HepG2 (cell line): ENCODE results near the gene TRIM31. TPM values are rescaled to one million over a fixed set of nuclear protein-coding genes. Genes with fewer than 3 reads are reported as not detected.

Experiments
- CBX2 ChIP-seq, 2 experiments: fragments of 200-600 bp in 1 of 2; sonication (generic); formaldehyde crosslinking in 1 of 2; IDR thresholded peaks; 2 replicates each; pipeline versions ENCODE4 v1.7.0 to v1.8.1; 2018 to 2022; ENCODE audit warnings: low read depth in 2 of 2, low read length in 1 of 2, mild to moderate bottlenecking in 1 of 2, missing genetic modification reagents in 1 of 2
- ERF ChIP-seq: IDR thresholded peaks from 2 replicates; pipeline ENCODE4 v1.6.1; 2018; ENCODE audit warnings: missing biosample characterization, missing genetic modification reagents
- ISL2 ChIP-seq: sonication (generic); formaldehyde crosslinking; IDR thresholded peaks from 2 replicates; pipeline ENCODE4 v1.5.0; 2020; ENCODE audit warnings: missing genetic modification reagents
- JARID2 ChIP-seq: sonication (generic); formaldehyde crosslinking; IDR thresholded peaks from 2 replicates; pipeline ENCODE4 v1.8.1; 2023; ENCODE audit warnings: missing genetic modification reagents, inconsistent platforms; ENCODE audit not compliant: insufficient replicate concordance
- KDM5A ChIP-seq: fragments of 200-600 bp; sonication (generic); IDR thresholded peaks from 2 replicates; pipeline ENCODE4 v1.7.0; 2018; ENCODE audit warnings: antibody characterized with exemption, mild to moderate bottlenecking, low read length, borderline replicate concordance
- KLF13 ChIP-seq: sonication (generic); formaldehyde crosslinking; IDR thresholded peaks from 2 replicates; pipeline ENCODE4 v1.4.0; 2020; ENCODE audit warnings: mild to moderate bottlenecking, missing genetic modification reagents
- KMT2B ChIP-seq: IDR thresholded peaks from 2 replicates; pipeline ENCODE4 v1.6.1; 2016; ENCODE audit warnings: missing genetic modification reagents, missing compliant biosample characterization
- MEIS2 ChIP-seq: sonication (generic); formaldehyde crosslinking; IDR thresholded peaks from 2 replicates; pipeline ENCODE4 v1.9.0; 2021; ENCODE audit warnings: mild to moderate bottlenecking, missing genetic modification reagents
- NRL ChIP-seq: sonication (generic); formaldehyde crosslinking; IDR thresholded peaks from 2 replicates; pipeline ENCODE4 v1.5.0; 2020; ENCODE audit warnings: missing genetic modification reagents, mild to moderate bottlenecking, moderate library complexity, borderline replicate concordance
- RNF2 ChIP-seq: fragments of 450-650 bp; conservative IDR thresholded peaks from 2 replicates; pipeline ENCODE4 v1.6.1; 2016; ENCODE audit warnings: low read depth
- SP1 ChIP-seq, 2 experiments: fragments of 450-650 bp in 1 of 2; sonication (generic) in 1 of 2; formaldehyde crosslinking in 1 of 2; IDR thresholded peaks; 2 replicates each; pipeline versions ENCODE4 v1.4.0 to v1.6.1; 2016 to 2020; ENCODE audit warnings: missing genetic modification reagents in 1 of 2
- TEAD2 ChIP-seq: sonication (generic); formaldehyde crosslinking; IDR thresholded peaks from 2 replicates; pipeline ENCODE4 v1.9.0; 2021; ENCODE audit warnings: missing genetic modification reagents
- ZBTB10 ChIP-seq: sonication (generic); formaldehyde crosslinking; IDR thresholded peaks from 2 replicates; pipeline ENCODE4 v1.4.0; 2020; ENCODE audit warnings: missing genetic modification reagents, borderline replicate concordance
- ZNF234 ChIP-seq: sonication (generic); formaldehyde crosslinking; conservative IDR thresholded peaks from 2 replicates; pipeline ENCODE4 v1.5.1; 2020; ENCODE audit warnings: mild to moderate bottlenecking, missing genetic modification reagents
- ZNF563 ChIP-seq: sonication (generic); formaldehyde crosslinking; IDR thresholded peaks from 2 replicates; pipeline ENCODE4 v1.8.0; 2022; ENCODE audit warnings: mild to moderate bottlenecking, moderate library complexity, missing genetic modification reagents
- ZNF577 ChIP-seq: sonication (generic); formaldehyde crosslinking; IDR thresholded peaks from 2 replicates; pipeline ENCODE4 v1.4.0; 2020; ENCODE audit warnings: mild to moderate bottlenecking, low read depth, missing genetic modification reagents, borderline replicate concordance
- ZNF598 ChIP-seq: sonication (generic); formaldehyde crosslinking; IDR thresholded peaks from 2 replicates; pipeline ENCODE4 v1.5.1; 2020; ENCODE audit warnings: mild to moderate bottlenecking, missing genetic modification reagents, borderline replicate concordance
- polyA plus RNA-seq, 8 experiments: library from polyadenylated mRNA; depleted of rRNA in 3 of 8; stranded (reverse) in 7 of 8; unstranded in 1 of 8; fragments of >200 nt; fragmentation: Illumina TruSeq in 4 of 8; extraction: Trizol in 4 of 8; gene quantifications; 2 replicates each; pipeline versions ENCODE4 v1.2.1 to v1.2.3, GENCODE V29; 2011 to 2016; ENCODE audit warnings: low read depth in 4 of 8, missing spikeins in 1 of 8, mixed read lengths in 1 of 8; ENCODE audit not compliant: insufficient read depth in 1 of 8
- total RNA-seq, 5 experiments: library from RNA; depleted of rRNA; stranded (reverse); fragments of >200 nt; fragmentation: Illumina TruSeq; extraction: Trizol; gene quantifications; 2 replicates each; pipeline ENCODE4 v1.2.3, GENCODE V29; 2016; ENCODE audit warnings: low read depth in 1 of 5
- TF ChIP-seq, protein P1 (sequence below): sonication (generic); formaldehyde crosslinking; IDR thresholded peaks from 2 replicates; pipeline ENCODE4 v1.8.0; 2022; ENCODE audit warnings: mild to moderate bottlenecking, missing genetic modification reagents
- TF ChIP-seq, protein P2 (sequence below): sonication (generic); formaldehyde crosslinking; IDR thresholded peaks from 2 replicates; pipeline ENCODE4 v1.8.0; 2022; ENCODE audit warnings: mild to moderate bottlenecking, missing genetic modification reagents, moderate library complexity
- TF ChIP-seq, protein P3 (sequence below): sonication (generic); formaldehyde crosslinking; IDR thresholded peaks from 2 replicates; pipeline ENCODE4 v1.4.0; 2020; ENCODE audit warnings: mild to moderate bottlenecking, missing genetic modification reagents

The TRIM31 gene
- total and polyA plus RNA-seq, 2 of the 13 experiments (the other 11 are each of a cell fraction or from before 2014, with no cell fraction given), result 0.13 to 0.51 TPM

DNA sequence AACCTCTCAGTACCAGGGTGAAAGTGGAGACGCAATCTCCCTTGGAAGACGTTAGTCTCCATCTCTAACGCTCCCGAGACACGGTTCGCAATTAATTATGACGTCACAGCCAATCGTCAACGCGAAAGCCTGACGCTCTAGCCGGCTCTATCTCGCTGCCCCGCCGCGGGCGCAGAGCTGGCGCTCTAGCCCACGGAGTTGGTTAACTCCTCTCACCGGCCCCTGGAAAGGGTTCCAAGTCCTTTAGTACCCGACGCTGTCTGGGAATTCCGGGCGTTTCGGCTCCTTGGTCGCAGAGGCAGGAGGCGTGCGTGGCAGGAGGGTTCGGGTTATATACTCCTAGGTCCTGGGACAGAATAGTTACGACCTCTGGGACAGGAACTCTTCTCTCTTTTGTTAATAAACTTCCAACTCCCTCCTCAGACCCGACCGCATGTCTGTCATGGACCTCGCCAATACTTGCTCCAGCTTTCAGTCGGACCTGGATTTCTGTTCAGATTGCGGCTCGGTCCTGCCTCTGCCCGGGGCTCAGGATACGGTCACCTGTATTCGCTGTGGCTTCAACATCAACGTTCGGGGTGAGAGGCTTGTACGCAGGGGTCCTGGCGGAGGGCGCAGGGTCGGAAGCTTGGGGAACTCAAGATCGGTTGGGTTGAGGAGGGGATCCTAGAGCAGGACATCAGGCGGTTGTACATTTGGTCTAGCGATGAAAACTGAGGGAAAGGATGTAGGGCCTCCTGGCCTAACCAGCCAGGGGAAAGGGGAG, 51.6 kb downstream of the TRIM31 start, which contains the start of gene POLR1H (continued):
- TF ChIP-seq NRL (CRISPR knock-in tag) (no peak), ZBTB10 (CRISPR knock-in tag) (0 out of 2 replicates have a peak, but pooled peaks have one; percentile 79), ZNF563 (peak; percentile 82; the same call in 1 of the 2 replicates), ISL2 (peak; percentile 88), SP1 (IDR thresholded peaks at IDR 0.05) (no peak), SP1 (CRISPR knock-in tag; IDR thresholded peaks at IDR 0.05) (peak; percentile 80; the same call in 1 of the 2 replicates), ZNF577 (no peak), RNF2 (no peak), ZNF598 (CRISPR knock-in tag) (peak; percentile 54; the same call in 1 of the 2 replicates), CBX2 (IDR thresholded peaks at IDR 0.05; ENCODE audit: low read depth, low read length) (no peak), CBX2 (CRISPR knock-in tag; IDR thresholded peaks at IDR 0.05; ENCODE audit: low read depth) (no peak), MEIS2 (CRISPR knock-in tag) (peak; percentile 95), ERF (CRISPR knock-in tag) (peak; percentile 96; the same call in 1 of the 2 replicates), KMT2B (peak; percentile 100), JARID2 (no peak), KDM5A (peak; percentile 91), KLF13 (CRISPR knock-in tag) (0 out of 2 replicates have a peak, but pooled peaks have one; percentile 28), TEAD2 (CRISPR knock-in tag) (peak; percentile 72; the same call in 1 of the 2 replicates), ZNF234 (CRISPR knock-in tag) (no peak)
- TF ChIP-seq, protein P1, sequence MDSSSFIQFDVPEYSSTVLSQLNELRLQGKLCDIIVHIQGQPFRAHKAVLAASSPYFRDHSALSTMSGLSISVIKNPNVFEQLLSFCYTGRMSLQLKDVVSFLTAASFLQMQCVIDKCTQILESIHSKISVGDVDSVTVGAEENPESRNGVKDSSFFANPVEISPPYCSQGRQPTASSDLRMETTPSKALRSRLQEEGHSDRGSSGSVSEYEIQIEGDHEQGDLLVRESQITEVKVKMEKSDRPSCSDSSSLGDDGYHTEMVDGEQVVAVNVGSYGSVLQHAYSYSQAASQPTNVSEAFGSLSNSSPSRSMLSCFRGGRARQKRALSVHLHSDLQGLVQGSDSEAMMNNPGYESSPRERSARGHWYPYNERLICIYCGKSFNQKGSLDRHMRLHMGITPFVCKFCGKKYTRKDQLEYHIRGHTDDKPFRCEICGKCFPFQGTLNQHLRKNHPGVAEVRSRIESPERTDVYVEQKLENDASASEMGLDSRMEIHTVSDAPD (CRISPR knock-in tag), result no peak
- TF ChIP-seq, protein P2, sequence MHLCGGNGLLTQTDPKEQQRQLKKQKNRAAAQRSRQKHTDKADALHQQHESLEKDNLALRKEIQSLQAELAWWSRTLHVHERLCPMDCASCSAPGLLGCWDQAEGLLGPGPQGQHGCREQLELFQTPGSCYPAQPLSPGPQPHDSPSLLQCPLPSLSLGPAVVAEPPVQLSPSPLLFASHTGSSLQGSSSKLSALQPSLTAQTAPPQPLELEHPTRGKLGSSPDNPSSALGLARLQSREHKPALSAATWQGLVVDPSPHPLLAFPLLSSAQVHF (CRISPR knock-in tag), result 0 out of 2 replicates have a peak, but pooled peaks have one; percentile 10
- TF ChIP-seq, protein P3, sequence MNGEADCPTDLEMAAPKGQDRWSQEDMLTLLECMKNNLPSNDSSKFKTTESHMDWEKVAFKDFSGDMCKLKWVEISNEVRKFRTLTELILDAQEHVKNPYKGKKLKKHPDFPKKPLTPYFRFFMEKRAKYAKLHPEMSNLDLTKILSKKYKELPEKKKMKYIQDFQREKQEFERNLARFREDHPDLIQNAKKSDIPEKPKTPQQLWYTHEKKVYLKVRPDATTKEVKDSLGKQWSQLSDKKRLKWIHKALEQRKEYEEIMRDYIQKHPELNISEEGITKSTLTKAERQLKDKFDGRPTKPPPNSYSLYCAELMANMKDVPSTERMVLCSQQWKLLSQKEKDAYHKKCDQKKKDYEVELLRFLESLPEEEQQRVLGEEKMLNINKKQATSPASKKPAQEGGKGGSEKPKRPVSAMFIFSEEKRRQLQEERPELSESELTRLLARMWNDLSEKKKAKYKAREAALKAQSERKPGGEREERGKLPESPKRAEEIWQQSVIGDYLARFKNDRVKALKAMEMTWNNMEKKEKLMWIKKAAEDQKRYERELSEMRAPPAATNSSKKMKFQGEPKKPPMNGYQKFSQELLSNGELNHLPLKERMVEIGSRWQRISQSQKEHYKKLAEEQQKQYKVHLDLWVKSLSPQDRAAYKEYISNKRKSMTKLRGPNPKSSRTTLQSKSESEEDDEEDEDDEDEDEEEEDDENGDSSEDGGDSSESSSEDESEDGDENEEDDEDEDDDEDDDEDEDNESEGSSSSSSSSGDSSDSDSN, result peak; percentile 83; the same call in 1 of the 2 replicates
